ENCODE results near the gene LRIT2.

- no peak for TF ChIP-seq CTCF (IDR thresholded peaks at IDR 0.05)
- no peak for TF ChIP-seq POLR2A (IDR thresholded peaks at IDR 0.05)
Observed at GRCh38 chr10:84184517-84184916, 40.8 kb downstream of the LRIT2 start.

Data from uterus (tissue), 2 donors.